GOT3 (cell line): ENCODE data around the gene ADAMTS12.
"Not testable (repeated sequence)": the region's sequence is repeated elsewhere in the genome, so short reads cannot be mapped to it uniquely, and the experiment has no call there.

Experiments
- DNase-seq: peaks from one replicate; lab custom pipeline; 2025; ENCODE audit warnings: mixed read lengths; lab: John Stamatoyannopoulos, UW

ADAMTS12 gene

DNA sequence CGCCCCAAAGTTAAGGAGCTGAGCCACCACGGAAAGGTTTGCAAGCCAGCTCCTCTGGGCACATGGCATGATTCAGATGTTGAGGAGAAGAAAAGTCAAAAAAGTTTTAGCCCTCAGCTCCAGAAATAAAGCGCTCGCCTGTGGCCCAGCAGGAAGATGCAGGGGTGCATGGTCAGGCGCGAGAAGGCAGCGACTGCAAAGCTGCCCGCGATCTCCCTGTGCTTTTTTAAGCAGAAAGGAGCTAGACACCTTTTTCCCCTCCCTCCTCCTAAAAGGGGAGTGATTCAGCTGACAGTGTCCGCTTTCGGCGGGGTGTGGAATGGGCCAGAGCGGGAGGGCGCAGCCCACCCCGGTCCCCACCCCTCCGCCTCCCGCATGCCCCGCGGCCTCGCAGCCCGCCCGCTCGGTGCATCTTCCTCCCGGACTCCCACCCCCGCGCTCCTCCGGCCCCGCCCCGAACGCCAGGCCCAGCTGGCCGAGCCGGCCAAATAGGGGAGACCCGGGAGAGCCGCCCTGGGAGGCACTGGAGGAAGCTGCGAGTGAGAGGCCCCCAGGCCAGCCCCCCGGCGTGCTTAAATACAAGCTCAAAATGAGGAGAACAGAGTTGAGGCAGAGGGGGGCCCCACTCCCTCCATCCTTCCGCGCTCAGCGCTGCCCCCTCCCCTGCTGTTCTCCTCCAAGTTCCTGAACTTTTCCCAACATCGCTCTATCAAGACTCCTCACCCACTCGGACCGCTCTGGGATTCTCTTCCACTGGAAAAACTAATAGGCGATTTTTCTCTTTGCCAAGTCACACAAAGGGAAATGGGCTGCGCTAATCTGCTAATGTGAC lies at the start of gene ADAMTS12:
Gene ADAMTS12, minus strand, starts transcription at position 203 of the 832 bp plus-strand sequence. Its CDS starts 134 bp downstream, at position 69.
- DNase-seq = peak; percentile 30

- DNase-seq = no peak
Observed at GRCh38 chr5:33941090-33941489, 49.3 kb upstream of the ADAMTS12 start.

DNA sequence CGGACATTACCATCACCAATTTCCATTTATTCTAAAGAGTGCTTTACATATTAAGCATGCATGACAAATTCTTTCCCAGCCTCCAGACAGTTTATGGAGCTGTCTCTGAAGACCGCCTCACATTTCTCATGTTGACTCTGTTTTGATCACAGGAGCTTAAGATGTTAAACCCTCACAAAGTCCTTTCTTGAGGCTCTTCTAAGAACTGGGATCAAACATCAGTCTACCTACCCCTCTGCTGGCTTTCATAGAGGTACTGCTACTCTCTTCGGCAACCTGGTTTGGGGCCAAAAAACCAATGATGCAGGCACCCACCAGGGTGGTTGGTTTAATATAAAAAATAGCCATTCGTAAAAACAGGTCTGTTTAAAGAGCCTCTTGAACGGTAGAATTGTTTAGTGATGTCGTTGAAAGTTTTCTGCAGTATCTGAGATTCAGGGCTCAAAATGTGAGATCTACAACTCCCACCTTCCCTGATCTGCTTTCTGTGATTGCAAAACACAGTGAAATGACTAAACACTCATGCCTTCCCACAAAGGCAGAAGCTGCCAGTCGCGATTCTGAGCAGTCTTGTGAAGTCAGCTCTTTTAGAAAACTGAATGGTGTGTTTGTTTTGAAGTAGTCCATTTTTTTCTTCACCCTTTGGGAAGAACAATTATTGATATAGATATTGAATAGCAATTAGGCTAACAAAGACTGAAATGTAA lies 47.9 kb upstream of the ADAMTS12 start:
- no peak for DNase-seq

GRCh38 chr5:33938881-33939280 lies 47.1 kb upstream of the ADAMTS12 start:
- no peak for DNase-seq

GRCh38 chr5:33938507-33938796 lies 46.7 kb upstream of the ADAMTS12 start:
- no peak for DNase-seq

- no peak for DNase-seq
Observed at GRCh38 chr5:33937707-33938506, 46.1 kb upstream of the ADAMTS12 start.

- no peak for DNase-seq
Observed at GRCh38 chr5:33937017-33937706, 45.4 kb upstream of the ADAMTS12 start.

DNA sequence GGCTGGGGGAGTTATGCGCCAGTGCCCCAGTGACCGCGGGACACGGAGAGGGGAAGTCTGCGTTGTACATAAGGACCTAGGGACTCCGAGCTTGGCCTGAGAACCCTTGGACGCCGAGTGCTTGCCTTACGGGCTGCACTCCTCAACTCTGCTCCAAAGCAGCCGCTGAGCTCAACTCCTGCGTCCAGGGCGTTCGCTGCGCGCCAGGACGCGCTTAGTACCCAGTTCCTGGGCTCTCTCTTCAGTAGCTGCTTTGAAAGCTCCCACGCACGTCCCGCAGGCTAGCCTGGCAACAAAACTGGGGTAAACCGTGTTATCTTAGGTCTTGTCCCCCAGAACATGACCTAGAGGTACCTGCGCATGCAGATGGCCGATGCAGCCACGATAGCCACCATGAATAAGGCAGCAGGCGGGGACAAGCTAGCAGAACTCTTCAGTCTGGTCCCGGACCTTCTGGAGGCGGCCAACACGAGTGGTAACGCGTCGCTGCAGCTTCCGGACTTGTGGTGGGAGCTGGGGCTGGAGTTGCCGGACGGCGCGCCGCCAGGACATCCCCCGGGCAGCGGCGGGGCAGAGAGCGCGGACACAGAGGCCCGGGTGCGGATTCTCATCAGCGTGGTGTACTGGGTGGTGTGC lies 44.7 kb upstream of the ADAMTS12 start, which contains the start of gene RXFP3:
Gene RXFP3, plus strand, starts transcription at position 6 of the 636 bp plus-strand sequence. Its CDS starts 355 bp downstream, at position 361.
- no peak for DNase-seq

- no peak for DNase-seq
Observed at GRCh38 chr5:33936004-33936380, 44.2 kb upstream of the ADAMTS12 start.

- DNase-seq = no peak
Observed at GRCh38 chr5:33934176-33934575, 42.4 kb upstream of the ADAMTS12 start.

- DNase-seq = no peak
Observed at GRCh38 chr5:33933723-33934169, 42.0 kb upstream of the ADAMTS12 start.

DNA sequence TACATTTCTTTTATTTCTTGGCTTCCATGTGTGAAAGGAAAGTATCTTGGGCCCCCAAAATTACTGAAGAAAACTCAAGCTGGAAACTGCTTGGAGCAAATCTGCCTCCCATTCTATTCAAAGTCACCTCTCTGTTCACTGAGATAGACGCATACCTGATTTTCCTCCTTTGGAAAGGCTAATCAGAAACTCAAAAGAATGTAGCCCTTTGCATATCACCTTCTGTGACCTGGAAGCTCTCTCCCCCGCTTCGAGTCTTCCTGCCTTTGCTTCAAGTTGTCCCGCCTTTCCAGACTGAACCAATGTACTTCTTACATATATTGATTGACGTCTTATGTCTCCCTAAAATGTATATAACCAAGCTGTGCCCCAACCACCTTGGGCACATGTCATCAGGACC lies 39.3 kb upstream of the ADAMTS12 start:
- no peak for DNase-seq

- no peak for DNase-seq
Observed at GRCh38 chr5:33929925-33930690, 38.3 kb upstream of the ADAMTS12 start.

- DNase-seq = no peak
Observed at GRCh38 chr5:33928283-33928682, 36.5 kb upstream of the ADAMTS12 start.

- DNase-seq = no peak
Observed at GRCh38 chr5:33927685-33928084, 35.9 kb upstream of the ADAMTS12 start.

GRCh38 chr5:33925278-33925677 lies 33.5 kb upstream of the ADAMTS12 start:
- no peak for DNase-seq

GRCh38 chr5:33921002-33921401 lies 29.2 kb upstream of the ADAMTS12 start:
- DNase-seq = no peak

DNA sequence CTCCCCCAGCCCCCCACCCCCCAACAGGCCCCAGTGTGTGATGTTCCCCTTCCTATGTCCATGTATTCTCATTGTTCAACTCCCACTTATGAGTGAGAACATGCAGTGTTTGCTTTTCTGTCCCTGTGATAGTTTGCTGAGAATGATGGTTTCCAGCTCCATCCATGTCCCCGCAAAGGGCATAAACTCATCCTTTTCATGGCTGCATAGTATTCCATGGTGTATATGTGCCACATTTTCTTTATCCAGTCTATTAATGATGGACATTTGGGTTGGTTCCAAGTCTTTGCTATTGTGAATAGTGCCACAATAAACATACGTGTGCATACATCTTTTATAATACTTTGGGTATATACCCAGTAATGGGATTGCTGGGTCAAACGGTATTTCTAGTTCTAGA lies 23.1 kb upstream of the ADAMTS12 start:
- not testable (repeated sequence) for DNase-seq

DNA sequence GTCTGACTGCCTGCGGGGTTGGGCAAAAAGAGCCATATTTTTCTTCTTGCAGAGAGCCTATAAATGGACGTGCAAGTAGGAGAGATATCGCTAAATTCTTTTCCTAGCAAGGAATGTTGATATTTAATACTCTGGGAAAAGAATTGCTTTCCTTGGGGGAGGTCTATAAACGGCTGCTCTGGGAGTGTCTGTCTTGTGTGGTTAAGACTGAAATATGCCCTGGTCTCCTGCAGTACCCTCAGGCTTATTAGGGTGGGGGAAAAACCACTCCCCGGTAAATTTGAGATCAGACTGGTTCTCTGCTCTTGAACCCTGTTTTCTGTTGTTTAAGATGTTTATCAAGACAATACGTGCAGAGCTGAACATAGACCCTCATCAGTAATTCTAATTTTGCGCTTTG lies 14.5 kb upstream of the ADAMTS12 start:
- DNase-seq = not testable (repeated sequence)

DNA sequence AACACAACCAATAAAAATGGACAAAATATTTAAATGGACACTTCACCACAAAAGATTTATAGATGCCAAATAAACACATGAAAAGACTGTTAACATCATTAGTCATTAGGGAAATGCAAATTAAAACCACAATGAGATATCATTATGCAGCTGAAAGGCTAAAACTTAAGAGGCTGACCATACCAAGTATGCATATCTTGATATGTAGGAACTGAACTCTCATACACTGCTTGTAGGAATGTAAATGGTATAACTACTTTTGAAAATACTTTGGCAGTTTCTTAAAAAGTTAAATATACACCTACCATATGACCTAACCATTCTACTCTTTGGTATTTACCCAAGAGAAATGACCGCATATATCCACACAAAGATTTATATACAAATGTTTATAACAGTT lies 13.6 kb upstream of the ADAMTS12 start:
- no peak for DNase-seq

DNA sequence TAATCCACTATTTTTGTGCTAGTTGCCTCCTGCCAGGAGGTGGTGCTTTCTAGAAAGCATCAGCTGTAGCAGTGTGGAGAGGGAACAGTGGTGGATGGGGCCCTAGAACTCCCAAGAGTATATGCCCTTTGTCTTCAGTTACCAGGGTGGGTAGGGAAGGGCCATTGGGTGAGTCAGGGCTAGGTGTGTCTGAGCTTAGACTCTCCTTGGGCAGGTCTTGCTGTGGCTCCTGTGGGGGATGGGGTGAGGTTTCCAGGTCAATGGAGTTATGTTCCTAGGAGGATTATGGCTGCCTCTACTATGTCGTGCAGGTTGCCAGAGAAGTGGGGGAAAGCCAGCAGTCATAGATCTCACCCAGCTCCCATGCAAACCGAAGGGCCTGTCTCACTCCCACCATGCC lies 11.3 kb upstream of the ADAMTS12 start:
- no peak for DNase-seq
